GM23248 (cell line): Measurements from ENCODE around the gene IL20RA. TPM values are rescaled to one million over a fixed set of nuclear protein-coding genes. Genes with fewer than 3 reads are reported as not detected.
A peak's percentile ranks its signal among the peaks of the same experiment; 100 is the strongest.

Experiments
- DNase-seq: peaks from one replicate; pipeline ENCODE4 v3.0.0-alpha.2; 2015
- H2AFZ ChIP-seq: fragments of 200-600 bp; sonication (generic); 2 replicates; pipeline ENCODE4 v1.6.1; 2016; ENCODE audit warnings: antibody characterized with exemption
- H3F3A ChIP-seq: fragments of 200-600 bp; sonication (generic); 2 replicates; pipeline ENCODE4 v1.6.1; 2016; ENCODE audit warnings: mild to moderate bottlenecking, antibody characterized with exemption, mixed run types; ENCODE audit not compliant: insufficient read depth
- H3K27ac ChIP-seq: fragments of 200-600 bp; sonication (generic); 2 replicates; pipeline ENCODE4 v1.5.1; 2016; ENCODE audit warnings: mild to moderate bottlenecking
- H3K27me3 ChIP-seq: fragments of 200-600 bp; sonication (generic); replicated peaks from 2 replicates; pipeline ENCODE4 v1.6.1; 2016; ENCODE audit warnings: mild to moderate bottlenecking; ENCODE audit not compliant: insufficient read depth
- H3K36me3 ChIP-seq: fragments of 200-600 bp; sonication (generic); 2 replicates; pipeline ENCODE4 v1.6.1; 2016; ENCODE audit warnings: low read depth, mild to moderate bottlenecking
- H3K4me1 ChIP-seq: fragments of 200-600 bp; sonication (generic); 2 replicates; pipeline ENCODE4 v1.6.1; 2016; ENCODE audit warnings: mild to moderate bottlenecking; ENCODE audit not compliant: insufficient read depth
- H3K4me2 ChIP-seq: fragments of 200-600 bp; sonication (generic); one replicate; pipeline ENCODE4 v1.6.1; 2016; ENCODE audit warnings: mild to moderate bottlenecking; ENCODE audit not compliant: unreplicated experiment
- H3K4me3 ChIP-seq: fragments of 200-600 bp; sonication (generic); 2 replicates; pipeline ENCODE4 v1.5.1; 2016; ENCODE audit warnings: mild to moderate bottlenecking
- H3K79me2 ChIP-seq: fragments of 200-600 bp; sonication (generic); 2 replicates; pipeline ENCODE4 v1.6.1; 2016; ENCODE audit warnings: mild to moderate bottlenecking; ENCODE audit not compliant: insufficient read depth
- H3K9ac ChIP-seq: fragments of 200-600 bp; sonication (generic); 2 replicates; pipeline ENCODE4 v1.6.1; 2016; ENCODE audit warnings: mild to moderate bottlenecking
- H3K9me2 ChIP-seq: fragments of 200-600 bp; sonication (generic); 2 replicates; pipeline ENCODE4 v1.6.1; 2016; ENCODE audit warnings: mixed run types, mild to moderate bottlenecking, moderate library complexity; ENCODE audit not compliant: insufficient read depth
- H3K9me3 ChIP-seq: fragments of 200-600 bp; sonication (generic); one replicate; pipeline ENCODE4 v1.6.1; 2017; ENCODE audit warnings: low read depth
- H4K20me1 ChIP-seq: fragments of 200-600 bp; sonication (generic); 2 replicates; pipeline ENCODE4 v1.6.0; 2016; ENCODE audit not compliant: insufficient read depth
- EZH2 ChIP-seq: fragments of 200-600 bp; sonication (generic); IDR thresholded peaks from 2 replicates; pipeline ENCODE4 v1.6.1; 2018; ENCODE audit warnings: antibody characterized with exemption, mild to moderate bottlenecking; ENCODE audit not compliant: insufficient read depth, poor library complexity, severe bottlenecking
- EZH2phosphoT487 ChIP-seq: fragments of 200-600 bp; sonication (generic); IDR thresholded peaks from 2 replicates; pipeline ENCODE4 v1.6.1; 2018; ENCODE audit warnings: antibody characterized with exemption, moderate library complexity, mild to moderate bottlenecking, low read depth; ENCODE audit not compliant: insufficient read depth
- WGBS, 2 experiments: methylation state at CpG; one replicate each; pipeline ENCODE4 v1.1.6; 2015 to 2017; ENCODE audit warnings: low lambda C conversion rate in 2 of 2, low coverage in 1 of 2; ENCODE audit errors: missing lambda C conversion rate in 2 of 2; 5-methylcytosine and 5-hydroxymethylcytosine counted together
- in situ Hi-C: fragments of 300-500 bp; cut with MboI; formaldehyde crosslinking; loops from 2 replicates; pipeline ENCODE4 v1.15.0; 2020
- polyA plus RNA-seq: library from polyadenylated mRNA; unstranded; fragments of >200 nt; fragmentation: Nextera tagmentation; extraction: Ambion mirVana; gene quantifications from 2 replicates; pipeline ENCODE4 v1.2.1, GENCODE V29; 2016
- total RNA-seq: library from RNA; depleted of rRNA; stranded (reverse); fragments of >200 nt; shearing (Covaris generic); gene quantifications from 2 replicates; pipeline ENCODE4 v1.2.3, GENCODE V29; 2014

The IL20RA gene
- total and polyA plus RNA-seq, 2 experiments from 2014 or later = not detected

DNA sequence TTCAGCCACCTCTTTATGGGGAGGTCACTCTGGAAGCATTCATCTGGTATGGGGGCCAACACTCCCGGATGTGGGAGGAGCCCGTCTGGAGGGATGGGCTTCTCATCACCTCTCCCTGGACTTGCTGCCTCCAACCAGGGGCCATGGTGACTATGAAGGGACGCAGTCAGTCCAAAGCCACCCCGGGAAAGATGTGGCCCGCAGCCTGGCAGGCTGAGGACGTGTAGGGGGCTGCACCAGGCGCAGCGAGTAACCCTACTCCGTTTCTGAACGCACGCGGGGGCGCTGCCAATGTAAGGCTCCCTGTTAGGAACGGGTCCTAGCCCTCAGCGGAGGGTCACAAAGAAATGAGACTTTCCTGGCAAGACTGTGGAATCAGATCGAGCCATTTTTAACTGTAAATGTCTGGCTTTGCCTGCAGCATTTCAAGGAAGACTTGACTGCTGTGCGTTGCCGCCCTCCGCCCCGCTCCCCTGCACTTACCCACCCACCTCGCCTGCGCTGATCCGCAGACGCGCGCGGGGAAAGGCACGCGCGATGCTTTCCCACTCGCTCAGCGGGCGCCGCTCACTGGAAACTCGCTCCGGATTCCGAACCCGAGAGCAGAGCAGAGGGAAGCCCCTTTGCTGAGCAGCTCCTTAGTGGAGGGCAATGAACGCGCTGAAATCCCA is 55.1 kb downstream of the IL20RA start:
- Histone ChIP-seq H4K20me1 (no peaks in the 10 kb centered on the region), H3K4me2 (peak overlapping the region; percentile 49), H3K27me3 (peaks cover 48% of the 10 kb centered on the region), H2AFZ (peak overlapping the region; percentile 64), H3K4me1 (no peaks in the 10 kb centered on the region), H3K27ac (no peak overlapping the region), H3K36me3 (no peaks in the 10 kb centered on the region), H3K4me3 (peak overlapping the region; percentile 59), H3K79me2 (no peaks in the 10 kb centered on the region), H3K9ac (no peak overlapping the region), H3F3A (no peaks in the 10 kb centered on the region), H3K9me2 (no peaks in the 10 kb centered on the region), H3K9me3 (no peaks in the 10 kb centered on the region)
- TF ChIP-seq EZH2phosphoT487 (no peak), EZH2 (no peak)
- 3% methylated on average over 36 to 40 of the region's 40 CpGs for WGBS, 2 experiments
- in situ Hi-C loops = no loop called here
- DNase-seq = peak; percentile 28

DNA sequence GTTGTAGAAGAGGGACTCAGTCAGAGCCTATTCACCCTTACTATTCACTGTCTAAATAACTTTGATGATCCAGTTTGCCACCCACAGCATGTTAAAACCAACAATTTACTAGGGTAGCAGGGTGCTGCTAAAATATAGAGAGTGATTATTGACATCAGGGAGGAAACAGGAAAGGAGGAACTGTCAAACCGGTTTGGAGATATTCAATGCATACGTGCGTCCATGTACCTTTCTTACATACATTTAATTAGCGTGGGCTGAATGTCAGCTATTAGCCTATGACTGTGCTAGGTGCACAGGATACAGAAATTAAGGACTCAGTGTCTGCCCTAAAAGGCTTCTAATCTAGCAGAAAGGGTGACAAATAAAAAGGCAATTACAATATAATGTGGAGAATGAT is 57.2 kb downstream of the IL20RA start:
- Histone ChIP-seq H3K4me1 (no peaks in the 10 kb centered on the region), H3K4me3 (no peak overlapping the region), H3K36me3 (no peaks in the 10 kb centered on the region), H3K4me2 (no peak overlapping the region), H3K9me3 (no peaks in the 10 kb centered on the region), H4K20me1 (no peaks in the 10 kb centered on the region), H3K27me3 (peaks cover 48% of the 10 kb centered on the region), H3K27ac (no peak overlapping the region), H3F3A (no peaks in the 10 kb centered on the region), H2AFZ (no peak overlapping the region), H3K79me2 (no peaks in the 10 kb centered on the region), H3K9ac (no peak overlapping the region), H3K9me2 (no peaks in the 10 kb centered on the region)
- WGBS, 2 experiments = 94 to 99% methylated on average over 4 of the region's 4 CpGs
- no peak for TF ChIP-seq EZH2phosphoT487
- TF ChIP-seq EZH2 = no peak
- in situ Hi-C loops = no loop called here
- no peak for DNase-seq

DNA sequence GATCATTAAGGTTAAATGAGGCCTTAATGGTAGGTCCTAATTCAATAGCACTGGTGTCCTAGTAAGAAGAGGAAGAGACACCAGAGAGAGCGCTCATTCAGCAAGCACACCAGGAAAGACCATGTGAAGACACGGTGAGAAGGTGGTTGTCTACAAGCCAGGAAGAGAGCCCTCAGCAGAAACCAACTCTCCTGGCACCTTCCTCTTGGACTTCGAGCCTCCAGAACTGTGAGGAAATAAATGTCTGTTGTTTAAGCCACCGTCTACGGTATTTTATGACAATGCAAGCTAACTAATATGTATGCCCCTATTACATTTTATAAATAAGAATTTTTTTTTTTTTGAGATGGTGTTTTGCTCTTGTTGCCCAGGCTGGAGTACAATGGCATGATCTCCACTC is 59.3 kb downstream of the IL20RA start:
- Histone ChIP-seq H3K4me1 (no peaks in the 10 kb centered on the region), H2AFZ (no peak overlapping the region), H3K36me3 (no peaks in the 10 kb centered on the region), H3K4me3 (no peak overlapping the region), H3K9me2 (no peaks in the 10 kb centered on the region), H3K27me3 (peaks cover 34% of the 10 kb centered on the region), H3K79me2 (no peaks in the 10 kb centered on the region), H3K27ac (no peak overlapping the region), H4K20me1 (no peaks in the 10 kb centered on the region), H3K4me2 (no peak overlapping the region), H3K9ac (no peak overlapping the region), H3K9me3 (no peaks in the 10 kb centered on the region), H3F3A (no peaks in the 10 kb centered on the region)
- no peak for DNase-seq
- WGBS, 2 experiments = 65 to 80% methylated on average over 5 of the region's 5 CpGs
- TF ChIP-seq EZH2 (no peak), EZH2phosphoT487 (no peak)
- in situ Hi-C loops = no loop called here

- in situ Hi-C loops = no loop called here
- TF ChIP-seq EZH2 (no peak), EZH2phosphoT487 (no peak)
- H3K9me2 ChIP-seq = no peaks in the 10 kb centered on the region
- no peaks in the 10 kb centered on the region for H3F3A ChIP-seq
- peaks cover 24% of the 10 kb centered on the region for H3K27me3 ChIP-seq
- DNase-seq = no peak
- 62 to 69% methylated on average over 4 of the region's 4 CpGs for WGBS, 2 experiments
- no peak overlapping the region for H3K4me3 ChIP-seq
- H4K20me1 ChIP-seq = no peaks in the 10 kb centered on the region
- H3K36me3 ChIP-seq = no peaks in the 10 kb centered on the region
- no peak overlapping the region for H3K4me2 ChIP-seq
- no peaks in the 10 kb centered on the region for H3K4me1 ChIP-seq
- no peaks in the 10 kb centered on the region for H3K79me2 ChIP-seq
- H3K9me3 ChIP-seq = no peaks in the 10 kb centered on the region
- no peak overlapping the region for H3K9ac ChIP-seq
- H2AFZ ChIP-seq = no peak overlapping the region
- no peak overlapping the region for H3K27ac ChIP-seq
Observed at GRCh38 chr6:136984578-136984977, 60.2 kb downstream of the IL20RA start.
